Dermis blood vessel endothelial cell (primary cell): Measurements from ENCODE around the gene ASB4. TPM values are rescaled to one million over a fixed set of nuclear protein-coding genes. Genes with fewer than 3 reads are reported as not detected.

Source experiments
- DNase-seq: peaks from one replicate; pipeline ENCODE4 v3.0.0; 2010
- total RNA-seq: library from RNA; depleted of rRNA; stranded (reverse); fragments of >200 nt; gene quantifications from 2 replicates; pipeline ENCODE4 v1.2.3, GENCODE V29; 2014

ASB4 gene
- total RNA-seq, 1 donor from 2014 or later, result not detected

GRCh38 chr7:95553939-95554338, 68.2 kb downstream of the ASB4 start:
- no peak for DNase-seq

GRCh38 chr7:95556777-95557176, 71.0 kb downstream of the ASB4 start:
- no peak for DNase-seq

- DNase-seq, result no peak
Observed at GRCh38 chr7:95558864-95559263, 73.1 kb downstream of the ASB4 start.

GRCh38 chr7:95560674-95561073, 74.9 kb downstream of the ASB4 start:
- no peak for DNase-seq

GRCh38 chr7:95569720-95570119, 84.0 kb downstream of the ASB4 start:
- no peak for DNase-seq

GRCh38 chr7:95577137-95577536, 91.4 kb downstream of the ASB4 start:
- DNase-seq, result no peak

GRCh38 chr7:95578299-95578855, 92.6 kb downstream of the ASB4 start:
- DNase-seq, result no peak

DNA sequence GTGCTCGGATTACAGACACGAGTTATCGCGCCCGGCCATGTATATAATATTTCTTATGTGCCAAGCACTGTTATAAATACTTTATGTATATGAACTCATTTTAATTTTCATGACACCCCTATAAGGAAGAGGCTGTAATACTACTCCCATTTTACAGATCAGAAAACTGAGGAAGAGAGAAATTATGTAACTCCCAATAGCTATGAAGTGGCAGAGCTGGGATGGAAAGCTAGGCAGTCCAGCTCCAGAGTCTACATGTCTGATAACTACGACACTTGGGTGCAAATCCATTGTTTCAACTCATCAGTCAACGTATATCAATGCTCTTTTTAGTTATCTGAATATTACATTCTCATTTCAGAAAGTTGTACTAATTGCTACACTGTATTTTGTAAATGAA, 93.6 kb downstream of the ASB4 start:
- no peak for DNase-seq

DNA sequence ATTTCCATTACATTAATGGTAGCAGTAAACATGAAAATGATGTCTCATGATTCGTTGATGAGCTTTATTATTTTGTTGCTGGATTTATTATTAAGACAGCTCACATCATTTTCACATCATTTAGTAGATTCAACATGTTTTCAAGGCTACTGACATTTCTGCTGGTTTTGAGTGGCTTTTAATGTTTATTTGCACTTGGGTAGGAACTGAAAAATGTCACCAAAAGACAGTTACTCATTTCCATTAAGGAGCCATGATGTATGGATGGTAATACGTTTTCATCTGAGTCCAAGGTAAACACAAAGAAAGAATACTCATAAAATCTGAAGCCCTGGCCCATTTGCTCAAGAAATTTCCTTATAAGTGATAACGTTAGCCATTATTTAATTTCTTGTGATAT, 95.7 kb downstream of the ASB4 start:
- DNase-seq, result no peak

- DNase-seq, result no peak
Observed at GRCh38 chr7:95582578-95583293, 97.0 kb downstream of the ASB4 start.

GRCh38 chr7:95583834-95584621, 98.3 kb downstream of the ASB4 start:
- no peak for DNase-seq

- DNase-seq, result no peak
Observed at GRCh38 chr7:95584769-95585425, 99.2 kb downstream of the ASB4 start.

- DNase-seq, result no peak
Observed at GRCh38 chr7:95585426-95585789, 99.7 kb downstream of the ASB4 start.

- no peak for DNase-seq
Observed at GRCh38 chr7:95586951-95587301, 101.2 kb downstream of the ASB4 start.

- DNase-seq, result no peak
Observed at GRCh38 chr7:95589031-95589430, 103.3 kb downstream of the ASB4 start.

- DNase-seq, result no peak
Observed at GRCh38 chr7:95589766-95590165, 104.0 kb downstream of the ASB4 start.

Other genes starting within 250 kb of the ASB4 start
- gene PON1, start 161.4 kb upstream of the ASB4 start, total RNA-seq, result not detected in 2 replicates
- 0.85 and 0.93 TPM in 2 replicates for gene PON3, start 89.6 kb upstream of the ASB4 start, total RNA-seq
- gene PON2, start 50.9 kb upstream of the ASB4 start, total RNA-seq, result 203 and 207 TPM in 2 replicates
- gene PDK4, start 110.6 kb downstream of the ASB4 start, total RNA-seq, result 88.9 and 105 TPM in 2 replicates